AG04450 (cell line): ENCODE measurements around the gene CDH13. TPM values are rescaled to one million over a fixed set of nuclear protein-coding genes. Genes with fewer than 3 reads are reported as not detected.

Experiments
- CTCF ChIA-PET: fragments of 300-600, 350-600 bp; formaldehyde crosslinking; extraction: SDS; loops from one replicate; lab custom pipeline; 2022; ENCODE audit warnings: antibody characterized with exemption, inconsistent platforms; lab: Charles Lee
- POLR2A ChIA-PET: fragments of 350-600 bp; formaldehyde crosslinking; extraction: SDS; loops from one replicate; lab custom pipeline; 2021; ENCODE audit warnings: antibody characterized with exemption, inconsistent platforms; lab: Yijun Ruan, JAX
- DNase-seq: peaks from one replicate; pipeline ENCODE4 v3.0.0-alpha.2; 2011; ENCODE audit warnings: low read depth, low spot score
- H3K27ac ChIP-seq: one replicate; pipeline ENCODE4 v1.5.1; 2012; ENCODE audit warnings: low read depth, low read length, control low read depth
- H3K27me3 ChIP-seq: one replicate; pipeline ENCODE4 v1.6.0; 2012; ENCODE audit warnings: low read length; ENCODE audit not compliant: control insufficient read depth, insufficient read depth
- H3K4me3 ChIP-seq: 2 replicates; pipeline ENCODE4 v1.5.1; 2011; ENCODE audit warnings: mild to moderate bottlenecking, low read depth, low read length, control low read depth
- H3K9me3 ChIP-seq: 2 replicates; pipeline ENCODE4 v1.5.1; 2012; ENCODE audit warnings: low read length; ENCODE audit not compliant: control insufficient read depth, insufficient read depth
- polyA plus RNA-seq: library from polyadenylated mRNA; depleted of rRNA; stranded (reverse); fragments of >200 nt; gene quantifications from 2 replicates; pipeline ENCODE4 v1.2.3, GENCODE V29; 2011
- TF ChIP-seq, protein P1 (sequence below): IDR thresholded peaks from 2 replicates; pipeline ENCODE4 v1.5.1; 2011; ENCODE audit warnings: low read depth, low read length, control low read depth, inconsistent platforms

Gene CDH13
- polyA plus RNA-seq, 1 experiment: 55.0 TPM

DNA sequence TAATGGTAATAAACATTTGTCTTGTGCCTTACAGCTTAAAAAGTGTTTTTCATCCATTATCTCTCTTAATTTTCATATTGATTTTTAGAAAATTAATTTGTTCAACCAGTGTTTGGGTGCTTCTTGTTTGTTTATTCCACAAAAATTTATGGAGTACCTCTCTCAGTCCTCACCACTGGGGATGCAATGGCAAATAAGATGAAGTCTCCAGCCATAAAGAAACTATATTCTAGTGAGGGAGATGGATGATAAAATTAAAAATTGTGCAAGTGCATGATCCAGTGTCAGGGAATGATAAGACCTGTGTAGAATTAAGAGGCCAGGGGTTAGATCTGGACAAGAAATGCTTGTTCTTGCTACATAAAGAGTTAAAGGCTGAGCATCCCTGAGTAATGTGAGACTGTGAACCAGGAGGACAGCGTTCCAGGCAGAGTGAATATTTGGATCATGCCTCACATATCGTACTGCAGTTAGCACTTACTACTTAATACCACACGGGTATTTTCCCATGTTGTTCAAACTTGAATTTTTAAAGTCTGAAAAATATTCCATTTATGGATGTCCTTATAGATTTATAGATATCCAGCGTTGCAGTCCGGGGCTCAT, 645.3 kb downstream of the CDH13 start:
- no peaks in the 10 kb centered on the region for H3K27me3 ChIP-seq
- TF ChIP-seq, protein P1, sequence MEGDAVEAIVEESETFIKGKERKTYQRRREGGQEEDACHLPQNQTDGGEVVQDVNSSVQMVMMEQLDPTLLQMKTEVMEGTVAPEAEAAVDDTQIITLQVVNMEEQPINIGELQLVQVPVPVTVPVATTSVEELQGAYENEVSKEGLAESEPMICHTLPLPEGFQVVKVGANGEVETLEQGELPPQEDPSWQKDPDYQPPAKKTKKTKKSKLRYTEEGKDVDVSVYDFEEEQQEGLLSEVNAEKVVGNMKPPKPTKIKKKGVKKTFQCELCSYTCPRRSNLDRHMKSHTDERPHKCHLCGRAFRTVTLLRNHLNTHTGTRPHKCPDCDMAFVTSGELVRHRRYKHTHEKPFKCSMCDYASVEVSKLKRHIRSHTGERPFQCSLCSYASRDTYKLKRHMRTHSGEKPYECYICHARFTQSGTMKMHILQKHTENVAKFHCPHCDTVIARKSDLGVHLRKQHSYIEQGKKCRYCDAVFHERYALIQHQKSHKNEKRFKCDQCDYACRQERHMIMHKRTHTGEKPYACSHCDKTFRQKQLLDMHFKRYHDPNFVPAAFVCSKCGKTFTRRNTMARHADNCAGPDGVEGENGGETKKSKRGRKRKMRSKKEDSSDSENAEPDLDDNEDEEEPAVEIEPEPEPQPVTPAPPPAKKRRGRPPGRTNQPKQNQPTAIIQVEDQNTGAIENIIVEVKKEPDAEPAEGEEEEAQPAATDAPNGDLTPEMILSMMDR: no peak
- ChIA-PET CTCF (no interaction called here), POLR2A (no interaction called here)
- peak; percentile 3 for DNase-seq
- H3K9me3 ChIP-seq: no peaks in the 10 kb centered on the region
- no peak overlapping the region for H3K27ac ChIP-seq
- H3K4me3 ChIP-seq: no peak overlapping the region

GRCh38 chr16:83272843-83273242, 646.1 kb downstream of the CDH13 start:
- POLR2A ChIA-PET: no interaction called here
- no peak for DNase-seq
- TF ChIP-seq, protein P1: no peak

DNA sequence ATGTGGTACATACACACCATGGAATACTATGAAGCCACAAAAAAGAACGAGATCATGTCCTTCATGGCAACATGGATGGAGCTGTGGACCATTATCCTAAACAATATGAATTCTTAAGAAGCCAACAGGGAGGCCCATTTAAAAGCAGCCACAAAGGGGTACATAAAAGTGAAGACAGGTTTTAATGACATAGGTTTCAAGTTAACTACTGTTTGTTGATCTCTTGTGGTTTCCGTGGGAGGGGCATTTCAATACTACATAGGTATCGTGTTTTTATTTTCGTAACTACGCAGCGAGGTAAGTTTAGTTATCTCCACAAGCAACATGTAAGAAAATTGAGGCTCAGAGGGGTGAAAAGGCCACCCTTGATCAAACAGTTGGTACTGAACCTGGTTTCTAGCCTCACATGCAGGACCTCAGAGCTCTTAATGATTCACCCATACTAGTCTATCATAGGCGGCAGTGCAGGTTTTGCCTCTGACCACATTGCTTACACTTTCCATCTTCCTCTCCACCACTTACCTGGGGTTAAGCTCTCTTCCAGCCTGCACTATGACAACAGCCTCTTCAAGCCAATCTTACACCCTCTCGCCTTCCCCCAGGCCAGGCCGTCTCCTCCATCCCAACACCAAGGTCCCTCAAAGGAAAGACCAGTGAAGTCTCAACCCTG, 646.9 kb downstream of the CDH13 start:
- H3K27ac ChIP-seq: no peak overlapping the region
- DNase-seq: no peak
- ChIA-PET POLR2A (no interaction called here), CTCF (no interaction called here)
- no peaks in the 10 kb centered on the region for H3K27me3 ChIP-seq
- TF ChIP-seq, protein P1: no peak
- H3K4me3 ChIP-seq: no peak overlapping the region
- no peaks in the 10 kb centered on the region for H3K9me3 ChIP-seq

More at GRCh38 chr16:83272843-83273242, 646.1 kb downstream of the CDH13 start:
- no peaks in the 10 kb centered on the region for H3K27me3 ChIP-seq
- CTCF ChIA-PET: no interaction called here
- no peak overlapping the region for H3K27ac ChIP-seq
- H3K4me3 ChIP-seq: no peak overlapping the region
- H3K9me3 ChIP-seq: no peaks in the 10 kb centered on the region

- Histone ChIP-seq H3K27ac (no peak overlapping the region), H3K9me3 (no peaks in the 10 kb centered on the region), H3K27me3 (no peaks in the 10 kb centered on the region), H3K4me3 (no peak overlapping the region)
- CTCF ChIA-PET: no interaction called here
- TF ChIP-seq, protein P1: no peak
- no peak for DNase-seq
- POLR2A ChIA-PET: no interaction called here
These were observed 652.5 kb downstream of the CDH13 start for GRCh38 chr16:83279251-83279650.

DNA sequence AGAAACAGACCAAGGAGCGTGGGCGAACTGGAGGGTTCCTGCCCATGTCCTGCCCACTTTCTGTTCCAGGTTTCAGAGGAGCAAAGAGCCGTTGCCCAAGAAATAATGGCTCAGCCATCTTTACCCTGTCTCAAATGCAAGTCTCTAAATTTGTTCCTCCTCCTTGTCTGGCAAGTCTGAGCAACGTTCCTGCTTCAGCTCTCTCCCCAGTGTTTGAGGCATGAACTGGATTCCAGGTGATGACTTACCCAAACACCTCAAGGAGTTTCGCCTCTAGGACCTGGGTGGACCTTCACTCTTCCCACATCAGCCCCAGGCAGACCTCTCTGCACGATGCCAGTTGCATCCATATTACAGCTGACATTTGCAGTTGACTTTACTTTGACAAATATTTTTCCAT, 659.2 kb downstream of the CDH13 start:
- no peak for DNase-seq
- no peak overlapping the region for H3K4me3 ChIP-seq
- CTCF ChIA-PET: no interaction called here
- H3K27me3 ChIP-seq: no peaks in the 10 kb centered on the region
- no peaks in the 10 kb centered on the region for H3K9me3 ChIP-seq
- POLR2A ChIA-PET: no interaction called here
- H3K27ac ChIP-seq: no peak overlapping the region
- TF ChIP-seq, protein P1: no peak
